Airway epithelial cell (primary cell): Measurements from ENCODE around the gene WNK4. TPM values are rescaled to one million over a fixed set of nuclear protein-coding genes. Genes with fewer than 3 reads are reported as not detected.

Source experiments
- total RNA-seq: library from RNA; depleted of rRNA; stranded (reverse); fragments of >200 nt; gene quantifications from 2 replicates; pipeline ENCODE4 v1.2.3, GENCODE V29; 2015

Gene WNK4
- total RNA-seq = 0.09 TPM in 1 of 2 replicates, not detected in the other

DNA sequence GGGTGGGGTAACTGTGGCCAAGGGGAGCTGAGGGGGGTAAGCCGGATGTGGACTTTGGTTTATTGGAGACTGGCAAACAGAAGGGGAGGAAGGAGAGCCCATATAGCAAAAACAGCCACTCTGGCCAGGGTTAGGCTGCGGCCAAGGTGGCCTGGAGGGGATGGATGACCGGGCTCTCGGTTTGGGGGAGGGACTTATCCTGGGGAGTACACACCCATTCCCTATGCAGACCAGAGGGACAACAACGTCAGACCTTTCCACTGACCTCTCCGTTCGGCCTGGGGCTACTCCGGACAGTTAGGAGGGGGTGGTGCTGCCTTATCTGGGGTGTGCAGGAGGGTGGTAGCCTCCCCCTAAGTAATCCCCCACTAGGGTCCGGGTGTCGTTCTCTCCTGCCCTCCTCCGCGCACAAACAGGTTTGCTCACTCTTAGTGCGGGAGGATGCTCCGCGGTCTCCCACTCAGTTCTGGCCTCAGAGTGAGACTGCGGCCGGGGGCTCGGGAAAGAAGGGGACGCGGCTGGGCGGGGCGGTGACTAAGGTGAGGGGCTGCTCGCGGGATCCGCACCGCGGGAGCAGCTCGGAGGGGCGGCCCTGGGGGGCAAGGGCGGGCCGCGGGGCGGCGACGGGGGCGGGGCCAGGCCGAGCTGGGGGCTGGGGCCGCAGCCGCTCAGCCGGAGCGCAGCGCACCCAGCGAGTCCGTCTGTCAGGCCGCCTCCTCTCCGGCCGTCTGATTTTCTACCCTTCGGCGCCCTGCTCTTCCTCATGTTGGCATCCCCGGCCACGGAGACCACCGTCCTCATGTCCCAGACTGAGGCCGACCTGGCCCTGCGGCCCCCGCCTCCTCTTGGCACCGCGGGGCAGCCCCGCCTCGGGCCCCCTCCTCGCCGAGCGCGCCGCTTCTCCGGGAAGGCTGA, at the start of gene WNK4:
Gene WNK4 (plus strand): TSS at position 675 of the 915 bp plus-strand sequence. CDS start 89 bp downstream, at position 764.

DNA sequence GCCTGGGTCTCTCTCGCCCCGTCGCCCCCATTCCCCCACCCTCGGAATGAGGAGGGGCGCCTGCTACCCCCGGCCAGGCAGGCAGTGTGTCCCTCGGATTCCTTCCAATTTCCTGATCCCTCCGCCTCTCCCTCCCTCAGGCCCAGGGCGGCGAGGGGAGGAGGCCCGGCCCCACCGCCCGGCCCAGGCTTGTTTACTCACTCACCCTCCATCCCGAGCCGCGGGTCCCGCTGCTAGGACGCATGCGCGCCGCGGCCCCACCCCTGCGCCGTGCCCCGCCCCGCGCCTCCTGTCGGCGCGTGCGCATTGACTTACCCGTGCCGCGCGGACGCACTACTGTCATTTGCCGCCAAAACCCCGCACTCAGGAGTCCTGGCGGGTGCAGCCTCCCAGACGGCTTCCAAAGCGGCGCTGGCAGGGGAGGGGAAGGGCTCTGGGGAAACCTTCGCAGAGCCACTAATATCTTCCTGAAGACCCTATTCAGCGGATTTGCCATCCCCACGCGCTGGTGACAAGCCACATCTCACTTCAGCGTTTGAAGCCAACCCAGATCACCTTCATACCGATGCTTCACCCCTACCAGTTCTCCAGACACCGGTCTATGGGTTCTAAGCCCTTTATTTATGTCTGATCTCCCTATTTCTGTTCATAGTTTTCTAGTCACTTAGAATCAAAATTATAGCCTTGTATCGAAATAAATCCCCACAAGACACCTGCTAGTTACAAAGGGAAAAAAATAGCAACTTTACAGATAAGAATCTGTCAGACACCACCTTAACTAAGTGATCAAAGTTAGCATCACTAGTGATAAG, 35.4 kb upstream of the WNK4 start, which contains the start of gene EZH1:
Gene EZH1 (minus strand): TSS at position 235 of the 812 bp plus-strand sequence. CDS start 16,099 bp downstream, outside the sequence.

DNA sequence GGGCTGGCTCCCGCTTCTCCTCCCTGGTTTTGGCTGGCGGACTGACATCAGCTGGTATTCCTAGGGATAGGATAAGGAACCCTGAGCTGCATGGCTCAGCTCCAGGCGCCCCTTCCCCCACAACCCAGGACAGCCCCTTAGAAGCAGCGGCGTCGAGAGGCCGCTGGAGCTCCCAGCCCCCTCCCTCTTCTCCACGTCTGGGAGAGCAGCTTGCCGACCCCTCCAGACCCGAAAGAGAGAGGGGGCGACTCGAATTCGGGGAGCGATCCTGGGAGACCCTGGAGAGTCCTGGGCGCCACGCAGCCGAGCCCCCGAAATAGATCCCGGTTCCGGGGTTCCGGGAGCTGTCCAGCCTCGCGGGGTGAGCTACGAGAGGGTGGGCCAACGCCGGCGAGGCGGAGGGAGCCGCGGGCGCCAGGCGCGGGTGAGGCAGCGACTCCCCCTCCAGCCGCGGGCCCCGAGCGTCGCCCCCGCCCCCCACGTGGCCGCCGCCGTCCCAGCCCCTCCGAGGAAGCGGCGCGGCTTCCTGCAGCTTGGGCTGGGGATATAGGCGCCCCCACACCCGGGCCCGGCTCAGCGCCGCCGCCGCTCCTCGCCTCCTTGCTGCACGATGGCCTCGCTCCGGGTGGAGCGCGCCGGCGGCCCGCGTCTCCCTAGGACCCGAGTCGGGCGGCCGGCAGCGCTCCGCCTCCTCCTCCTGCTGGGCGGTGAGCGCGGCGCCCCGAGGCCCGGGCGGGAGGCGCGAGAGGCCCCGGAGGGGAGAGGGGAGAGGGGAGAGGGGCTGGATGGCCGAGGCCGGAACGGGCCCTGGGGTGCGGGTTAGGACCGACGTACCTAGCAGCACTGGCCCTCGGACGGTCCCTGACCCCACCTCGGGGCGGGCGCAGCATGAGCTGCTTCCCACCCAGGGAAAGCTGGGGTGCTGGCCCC, 19.5 kb upstream of the WNK4 start, which contains the start of gene RAMP2:
Gene RAMP2 (plus strand): TSS at position 576 of the 930 bp plus-strand sequence. CDS start 35 bp downstream, at position 611.

DNA sequence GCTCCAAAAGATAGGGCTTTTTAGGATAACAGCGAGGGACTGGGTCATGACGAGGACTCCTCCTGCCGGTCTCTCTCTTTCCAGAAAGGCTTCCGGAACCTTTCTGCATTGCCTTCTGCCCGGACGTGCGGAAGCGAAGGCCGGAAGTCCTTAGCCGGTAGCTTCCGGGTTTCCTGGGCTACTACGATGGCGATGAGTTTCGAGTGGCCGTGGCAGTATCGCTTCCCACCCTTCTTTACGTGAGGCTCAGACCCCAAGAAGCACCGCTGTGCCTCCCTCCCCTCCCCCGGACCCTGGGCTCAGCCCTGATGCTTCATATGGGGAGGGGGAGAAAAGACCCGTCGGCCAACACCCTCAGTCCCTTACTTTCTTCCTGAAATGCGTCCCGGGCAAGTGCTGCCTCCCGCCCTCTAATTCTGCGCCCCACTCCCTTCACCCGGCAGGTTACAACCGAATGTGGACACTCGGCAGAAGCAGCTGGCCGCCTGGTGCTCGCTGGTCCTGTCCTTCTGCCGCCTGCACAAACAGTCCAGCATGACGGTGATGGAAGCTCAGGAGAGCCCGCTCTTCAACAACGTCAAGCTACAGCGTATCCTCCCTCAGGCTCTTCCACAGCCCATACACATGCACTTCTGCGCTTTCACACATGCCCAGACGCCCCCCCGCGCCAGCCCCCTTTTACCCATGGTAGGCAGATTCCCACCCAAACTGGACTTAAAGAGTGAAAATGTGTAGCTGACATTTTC, 6.9 kb upstream of the WNK4 start, which contains the start of gene VPS25:
Gene VPS25 (plus strand): TSS at position 160 of the 746 bp plus-strand sequence. CDS start 27 bp downstream, at position 187.

DNA sequence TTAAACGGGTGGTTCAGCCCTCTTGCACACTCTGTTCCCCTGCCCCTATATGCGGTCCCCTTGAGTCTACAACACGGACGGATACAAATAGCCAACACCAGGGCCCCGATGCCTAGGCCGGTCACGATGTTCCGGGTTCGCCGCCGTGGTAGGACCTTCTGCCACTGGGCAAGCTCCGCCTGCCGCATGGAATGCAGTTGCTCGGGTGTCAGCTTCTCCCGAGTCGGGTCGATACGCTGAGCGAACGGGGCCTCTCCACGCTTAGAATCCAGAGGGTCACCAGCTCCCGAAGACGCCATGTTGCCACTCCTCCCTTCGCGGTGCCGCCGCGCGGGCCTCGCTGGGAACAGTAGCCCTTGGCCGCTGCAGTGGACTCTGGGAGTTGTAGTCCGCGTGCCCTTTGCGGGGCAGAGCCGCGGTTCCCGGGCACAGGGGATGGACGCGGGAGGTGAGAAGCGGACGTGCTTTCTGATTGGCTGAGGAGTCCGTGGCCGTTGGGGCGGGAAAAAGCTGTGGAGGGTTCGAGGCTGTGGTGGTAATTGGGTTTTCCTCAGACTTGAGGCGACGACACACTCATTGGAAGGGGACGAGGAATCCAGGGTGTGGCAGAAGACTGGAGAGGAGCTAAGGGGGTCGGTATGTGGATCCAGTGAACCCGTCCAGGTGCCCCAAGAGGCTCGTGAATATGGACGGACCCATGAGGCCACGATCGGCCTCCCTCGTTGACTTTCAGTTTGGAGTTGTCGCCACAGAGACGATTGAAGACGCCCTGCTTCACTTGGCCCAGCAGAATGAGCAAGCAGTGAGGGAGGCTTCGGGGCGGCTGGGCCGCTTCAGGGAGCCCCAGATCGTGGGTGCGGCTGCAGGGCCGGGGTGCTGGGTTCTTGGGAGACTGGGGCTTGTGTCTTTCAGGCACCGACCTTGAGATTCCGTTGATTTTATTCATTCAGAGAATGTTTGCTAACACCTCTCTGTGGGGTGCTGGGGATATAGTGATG, 18.3 kb downstream of the WNK4 start, which contains the start of the genes CNTD1 and COA3:
Gene CNTD1 (plus strand): TSS at position 479 of the 998 bp plus-strand sequence. CDS start 207 bp downstream, at position 686.
Gene COA3 (minus strand): TSS at position 322 of the 998 bp plus-strand sequence. CDS start 23 bp downstream, at position 299.

DNA sequence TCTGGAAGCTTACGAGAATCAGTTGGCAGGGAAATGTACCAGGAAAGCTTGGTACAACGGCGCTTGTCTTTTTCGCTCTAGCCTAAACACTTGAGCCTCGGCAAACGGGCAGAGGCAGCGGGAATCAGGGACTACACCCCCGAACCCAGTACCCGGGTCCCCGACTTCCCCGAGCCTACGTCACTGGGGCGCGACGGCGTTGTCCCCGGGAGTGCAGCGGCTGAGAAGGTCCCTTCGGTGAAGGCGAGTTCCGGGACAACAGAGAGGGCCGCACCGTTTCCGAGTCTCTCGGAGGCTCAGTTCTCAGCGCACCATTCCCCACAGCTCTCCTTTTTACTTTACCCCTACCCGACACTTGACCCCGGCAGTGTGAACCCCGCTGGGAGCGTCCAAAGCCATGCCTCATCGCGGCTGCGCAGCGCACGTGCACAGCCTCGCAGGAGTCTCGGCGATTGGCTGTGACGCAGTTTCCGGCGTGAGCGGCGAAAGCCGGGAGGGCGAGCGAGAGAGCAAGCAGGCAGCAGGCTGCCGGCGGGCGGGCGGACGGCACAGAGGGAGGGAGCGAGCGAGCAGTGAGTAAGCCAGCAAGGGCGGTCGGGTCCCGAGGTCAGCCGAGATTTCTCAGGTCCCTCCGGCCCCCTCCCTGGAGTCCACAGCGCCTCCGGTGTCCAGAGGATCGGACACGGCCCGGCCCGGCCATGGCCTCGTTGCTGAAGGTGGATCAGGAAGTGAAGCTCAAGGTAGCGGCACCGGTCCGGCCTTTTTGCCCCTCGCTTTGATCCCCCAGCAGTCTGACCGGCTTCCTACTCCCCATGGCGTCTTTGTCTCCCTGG, 52.7 kb downstream of the WNK4 start, which contains the start of gene PSME3:
Gene PSME3 (plus strand): TSS at position 464 of the 833 bp plus-strand sequence. CDS start 235 bp downstream, at position 699.

DNA sequence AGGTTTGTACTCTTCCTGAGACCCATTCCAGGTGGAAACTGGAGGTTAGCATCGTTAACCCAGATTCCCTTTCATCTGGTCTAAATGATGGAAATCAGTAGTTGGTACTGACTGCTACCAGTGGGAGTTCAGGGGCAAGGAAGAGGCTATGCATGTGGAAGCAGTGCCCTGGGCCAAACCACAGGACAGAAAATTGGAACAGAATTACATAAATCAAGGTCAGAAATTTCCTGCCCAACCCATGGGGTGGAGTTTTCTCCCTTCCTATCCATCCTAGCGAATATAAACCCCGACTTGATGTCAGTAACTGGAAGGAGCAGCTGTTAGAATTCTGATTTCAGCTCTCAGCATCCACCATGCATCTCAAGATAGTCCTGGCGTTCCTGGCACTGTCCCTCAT, 63.9 kb downstream of the WNK4 start, which contains the start of gene AOC2:
Gene AOC2 (plus strand): TSS at position 310 of the 400 bp plus-strand sequence. CDS start 47 bp downstream, at position 357.

Other genes with a start within 250 kb of the WNK4 start
- gene NAGLU, start 244.4 kb upstream of the WNK4 start, total RNA-seq = 19.6 and 25.0 TPM in 2 replicates
- 5.7 and 9.3 TPM in 2 replicates for gene HSD17B1, start 227.7 kb upstream of the WNK4 start, total RNA-seq
- 45.0 and 59.5 TPM in 2 replicates for gene COASY, start 218.5 kb upstream of the WNK4 start, total RNA-seq
- gene MLX, start 213.5 kb upstream of the WNK4 start, total RNA-seq = 21.3 and 33.7 TPM in 2 replicates
- gene PSMC3IP, start 202.9 kb upstream of the WNK4 start, total RNA-seq = 9.8 and 13.4 TPM in 2 replicates
- gene RETREG3, start 171.2 kb upstream of the WNK4 start, total RNA-seq = 47.0 and 57.5 TPM in 2 replicates
- gene TUBG1, start 170.9 kb upstream of the WNK4 start, total RNA-seq = 90.4 and 130 TPM in 2 replicates
- 8.5 and 9.0 TPM in 2 replicates for gene TUBG2, start 121.3 kb upstream of the WNK4 start, total RNA-seq
- 49.8 and 55.3 TPM in 2 replicates for gene PLEKHH3, start 103.6 kb upstream of the WNK4 start, total RNA-seq
- 0.19 and 0.28 TPM in 2 replicates for gene CCR10, start 98.8 kb upstream of the WNK4 start, total RNA-seq
- 4.1 and 4.2 TPM in 2 replicates for gene CNTNAP1, start 98.1 kb upstream of the WNK4 start, total RNA-seq
- 9.0 and 10.4 TPM in 2 replicates for gene EZH1, start 35.6 kb upstream of the WNK4 start, total RNA-seq
- gene RAMP2, start 19.4 kb upstream of the WNK4 start, total RNA-seq = 0.49 TPM in 1 of 2 replicates, not detected in the other
- 98.8 and 108 TPM in 2 replicates for gene VPS25, start 7.2 kb upstream of the WNK4 start, total RNA-seq
- 78.8 and 81.6 TPM in 2 replicates for gene COA3, start 18.1 kb downstream of the WNK4 start, total RNA-seq
- gene CNTD1, start 18.3 kb downstream of the WNK4 start, total RNA-seq = 0.07 TPM in 1 of 2 replicates, not detected in the other
- gene BECN1, start 43.7 kb downstream of the WNK4 start, total RNA-seq = 76.7 and 84.6 TPM in 2 replicates
- gene PSME3, start 52.8 kb downstream of the WNK4 start, total RNA-seq = 122 and 130 TPM in 2 replicates
- gene AOC2, start 64.0 kb downstream of the WNK4 start, total RNA-seq = 0.14 and 0.92 TPM in 2 replicates
- under 0.01 and 0.07 TPM in 2 replicates for gene AOC3, start 70.6 kb downstream of the WNK4 start, total RNA-seq
- not detected in 2 replicates for gene G6PC1, start 120.2 kb downstream of the WNK4 start, total RNA-seq
- 29.7 and 38.9 TPM in 2 replicates for gene AARSD1, start 183.8 kb downstream of the WNK4 start, total RNA-seq
- gene PTGES3L, start 199.5 kb downstream of the WNK4 start, total RNA-seq = 0.28 and 0.49 TPM in 2 replicates
- 8.7 and 12.2 TPM in 2 replicates for gene RUNDC1, start 200.0 kb downstream of the WNK4 start, total RNA-seq
- 1,265 and 2,388 TPM in 2 replicates for gene RPL27, start 217.8 kb downstream of the WNK4 start, total RNA-seq
- gene IFI35, start 226.2 kb downstream of the WNK4 start, total RNA-seq = 3.0 and 4.9 TPM in 2 replicates
- 96.8 and 127 TPM in 2 replicates for gene VAT1, start 241.8 kb downstream of the WNK4 start, total RNA-seq
- under 0.01 and 0.21 TPM in 2 replicates for gene RND2, start 244.6 kb downstream of the WNK4 start, total RNA-seq